GM21447 (cell line): ENCODE measurements around the gene MICAL3.
"Not testable (repeated sequence)": the region's sequence is repeated elsewhere in the genome, so short reads cannot be mapped to it uniquely, and the experiment has no call there.

ENCODE experiments used
- ATAC-seq: cut with Tn5 transposase; IDR thresholded peaks from one replicate; pipeline ENCODE4 v1.9.1; 2021; ENCODE audit not compliant: unreplicated experiment

Gene MICAL3

DNA sequence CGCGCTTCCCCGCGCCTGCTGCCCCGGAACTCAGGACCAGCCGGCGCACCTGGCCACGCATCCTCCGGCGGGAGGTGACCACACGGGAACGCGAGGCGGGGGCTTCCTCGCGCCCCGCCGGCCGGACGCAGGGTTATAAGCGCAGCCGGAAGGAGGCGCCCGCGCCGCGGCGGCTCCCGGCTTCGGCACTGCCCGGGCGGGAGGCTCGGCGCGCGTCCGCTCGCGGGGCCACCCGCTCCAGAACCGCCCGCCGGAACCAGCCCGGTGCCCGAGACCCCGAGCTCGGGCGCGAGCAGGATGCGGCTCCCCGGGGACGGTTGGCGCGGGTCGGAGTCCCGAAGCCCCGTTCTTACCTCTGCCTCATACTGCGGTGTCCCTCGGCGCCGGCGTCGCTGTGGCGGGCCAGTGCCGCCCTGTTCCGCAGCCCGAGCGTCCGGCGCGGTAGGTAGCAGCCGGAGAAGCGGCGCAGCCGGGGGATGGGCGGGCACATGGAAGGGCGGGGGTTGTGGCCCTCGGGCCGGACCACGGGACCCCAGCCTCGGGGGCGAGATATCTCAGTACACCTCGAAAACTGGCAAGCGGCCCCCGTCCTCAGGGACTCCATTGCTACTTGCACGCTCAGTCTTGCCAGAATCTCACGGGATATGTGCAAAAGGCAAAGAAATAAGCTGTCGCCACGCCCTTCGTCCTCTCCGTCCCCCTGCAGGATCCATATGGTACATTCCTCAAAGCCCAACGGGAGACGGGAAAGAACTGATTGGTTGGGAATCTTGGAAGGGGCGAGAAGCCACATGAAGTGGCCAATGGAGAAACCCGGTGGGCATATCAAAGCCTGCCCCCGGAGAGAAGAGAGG lies 23.1 kb downstream of the MICAL3 start:
- ATAC-seq: no peak

DNA sequence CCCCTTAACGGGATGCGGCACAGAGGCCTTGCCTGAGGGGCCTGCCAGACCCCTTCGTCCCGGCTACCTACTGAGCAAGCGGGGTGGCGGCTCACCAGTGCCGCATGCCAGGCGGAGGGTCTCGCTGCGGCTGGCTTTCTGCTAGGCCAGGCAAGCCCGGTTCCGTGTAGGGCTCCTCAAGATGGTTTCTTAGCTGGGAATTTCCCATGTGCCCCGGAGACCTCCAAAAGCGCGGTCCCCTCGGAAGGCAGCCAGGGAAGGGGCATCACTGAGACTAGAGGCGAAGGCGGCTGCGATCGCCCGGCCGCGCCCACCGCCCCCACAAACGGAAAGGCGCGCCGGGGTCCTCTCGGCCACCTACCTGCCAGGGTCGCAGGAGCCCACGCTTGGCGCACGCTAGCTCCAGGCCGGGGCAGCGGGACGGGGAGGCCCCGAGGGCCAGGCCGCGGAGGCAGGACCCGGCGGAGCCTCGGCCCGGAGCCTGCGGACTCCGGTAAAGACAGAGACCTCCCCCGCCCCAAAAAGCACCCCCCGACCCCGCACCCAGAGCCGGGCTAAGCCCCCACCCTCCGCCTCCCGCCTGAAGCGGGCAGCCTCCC lies 23.8 kb downstream of the MICAL3 start:
- no peak for ATAC-seq

DNA sequence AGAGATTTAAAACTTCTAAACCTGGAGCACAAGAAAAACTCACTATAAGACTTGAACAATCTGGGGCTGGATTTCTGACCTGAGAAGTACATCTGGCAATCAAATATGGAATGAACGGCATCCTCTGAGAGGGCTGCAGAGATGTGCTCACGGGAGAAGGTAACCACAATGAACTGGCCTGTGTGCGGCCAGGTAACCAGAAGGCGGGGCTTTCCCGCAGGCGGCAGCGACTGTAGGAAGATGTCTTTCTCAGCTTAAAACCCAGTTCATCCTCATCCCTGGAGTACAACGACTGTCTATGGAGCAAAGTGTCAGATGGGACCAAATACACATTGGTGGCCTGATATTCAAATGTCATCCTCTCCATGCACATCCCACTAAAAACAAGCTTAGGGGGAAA lies 24.5 kb downstream of the MICAL3 start:
- ATAC-seq: no peak

DNA sequence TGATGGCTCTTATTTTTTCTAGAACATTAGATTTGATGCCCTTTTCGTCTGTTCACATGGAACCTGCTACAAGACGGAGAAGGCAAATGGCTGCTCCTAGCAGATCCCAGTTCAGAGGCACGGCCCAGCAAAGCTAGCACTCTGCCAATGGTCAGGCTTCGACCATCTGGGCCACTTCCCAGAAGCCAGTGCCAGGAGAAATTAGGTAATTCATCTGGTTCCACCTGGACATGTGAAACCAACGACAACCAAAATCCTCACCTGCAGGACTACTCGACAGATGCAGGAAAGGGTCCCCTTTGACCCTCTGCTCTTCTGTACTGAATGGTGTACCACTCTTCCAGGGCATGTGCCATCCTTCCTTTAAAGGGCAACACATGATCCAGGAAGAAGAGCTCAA lies 25.4 kb downstream of the MICAL3 start:
- no peak for ATAC-seq

DNA sequence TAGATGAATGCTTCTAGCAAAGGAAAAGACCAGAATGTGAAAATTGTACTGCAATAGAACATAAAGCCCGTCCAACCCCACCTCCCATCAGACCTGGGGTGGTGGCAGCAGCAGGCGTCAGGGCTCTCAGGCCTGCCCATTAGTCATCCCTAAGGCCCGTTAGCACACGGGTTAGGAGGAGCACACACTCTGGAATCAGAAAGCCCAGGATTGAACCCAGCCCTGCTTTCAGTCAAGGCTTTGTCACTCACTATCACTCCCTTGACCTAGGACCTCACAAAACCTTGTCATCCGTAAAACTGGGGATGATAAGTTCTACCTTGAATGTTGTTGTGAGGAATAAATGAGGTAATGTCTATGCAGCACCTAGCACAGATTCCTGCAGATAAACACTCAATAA lies 26.9 kb downstream of the MICAL3 start:
- ATAC-seq: no peak

DNA sequence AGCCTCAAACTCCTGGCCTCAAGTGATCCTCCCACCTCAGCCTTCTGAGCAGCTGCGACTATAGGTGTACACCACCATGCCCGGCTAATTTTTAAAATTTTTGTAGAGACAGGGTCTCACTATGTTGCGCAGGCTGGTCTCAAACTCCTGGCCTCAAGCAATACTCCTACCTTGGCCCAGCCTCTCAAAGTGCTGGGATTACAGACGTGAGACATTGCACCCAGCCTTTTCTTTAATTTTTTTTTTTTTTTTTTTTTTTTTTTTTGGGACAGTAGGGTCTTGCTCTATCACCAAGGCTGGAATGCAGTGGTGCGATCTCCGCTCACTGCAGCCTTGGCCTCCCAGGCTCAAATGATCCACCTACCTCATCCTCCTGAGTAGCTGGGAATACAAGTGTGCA lies 29.1 kb downstream of the MICAL3 start:
- not testable (repeated sequence) for ATAC-seq

DNA sequence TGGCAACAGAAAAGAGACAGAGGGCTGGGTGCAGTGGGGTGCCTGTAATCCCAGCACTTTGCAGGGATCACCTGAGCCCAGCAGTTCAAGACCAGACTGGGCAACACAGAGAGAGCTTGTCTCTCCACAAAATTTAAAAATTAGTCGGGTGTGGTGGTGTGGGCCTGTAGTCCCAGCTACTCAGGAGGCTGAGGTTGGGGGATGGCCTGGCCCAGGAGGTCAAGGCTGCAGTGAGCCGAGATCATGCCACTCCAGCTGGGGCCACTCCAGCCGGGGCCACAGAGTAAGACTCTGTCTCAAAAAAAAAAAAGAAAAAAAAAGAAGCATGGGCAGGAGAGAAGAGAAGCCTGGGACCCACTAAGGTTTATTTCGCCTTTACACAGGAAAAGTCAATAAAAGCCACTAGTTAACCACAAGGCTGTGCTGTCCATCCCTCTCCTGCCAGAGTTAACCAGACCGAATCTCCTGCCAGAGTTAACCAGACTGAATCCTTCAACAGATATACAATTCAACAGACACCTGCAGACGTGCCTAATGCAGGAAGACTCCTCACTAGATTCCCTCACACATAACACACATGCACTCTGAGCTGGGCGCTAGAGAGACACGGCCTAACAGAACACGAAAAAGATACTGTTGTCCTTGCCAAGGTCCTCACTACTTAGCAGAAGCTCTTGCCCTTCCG lies 29.8 kb downstream of the MICAL3 start:
- ATAC-seq: peak; percentile 36

DNA sequence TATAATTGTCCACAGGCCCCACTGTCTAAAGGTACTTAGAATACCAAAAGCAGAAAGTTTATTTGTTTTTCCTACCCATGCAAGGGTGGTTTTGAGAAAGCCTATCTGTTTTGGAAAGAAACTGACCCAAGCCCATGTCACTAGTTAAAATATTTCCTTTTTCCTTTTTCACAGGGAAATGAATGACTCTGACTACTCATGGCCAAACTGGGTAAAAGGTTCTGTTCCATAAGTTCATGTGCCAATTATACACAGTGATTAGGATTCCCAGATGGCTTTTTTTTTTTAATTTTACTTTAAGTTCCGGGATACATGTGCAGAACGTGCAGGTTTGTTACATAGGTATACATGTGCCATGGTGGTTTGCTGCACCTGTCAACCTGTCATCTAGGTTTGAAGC lies 31.4 kb downstream of the MICAL3 start:
- ATAC-seq: not testable (repeated sequence)

DNA sequence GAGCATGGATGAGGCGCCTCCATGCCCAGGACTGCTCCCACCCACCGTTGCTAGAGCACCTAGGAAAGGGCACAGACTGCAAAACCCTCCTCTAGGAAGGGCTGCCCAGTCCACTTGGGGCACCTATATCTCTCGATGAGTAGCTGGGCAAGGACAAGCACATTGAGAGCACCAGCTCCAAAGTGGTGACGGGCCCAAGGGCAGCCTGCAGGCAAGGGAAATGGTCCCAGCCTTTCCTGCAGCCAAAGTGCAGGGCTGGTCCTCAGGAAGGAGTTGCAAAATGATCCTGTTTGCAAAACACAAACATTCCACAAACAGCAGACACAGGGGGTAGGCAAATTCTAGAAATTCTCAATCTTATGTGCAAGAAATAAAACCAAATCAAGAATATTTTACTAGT lies 32.4 kb downstream of the MICAL3 start:
- ATAC-seq: not testable (repeated sequence)

DNA sequence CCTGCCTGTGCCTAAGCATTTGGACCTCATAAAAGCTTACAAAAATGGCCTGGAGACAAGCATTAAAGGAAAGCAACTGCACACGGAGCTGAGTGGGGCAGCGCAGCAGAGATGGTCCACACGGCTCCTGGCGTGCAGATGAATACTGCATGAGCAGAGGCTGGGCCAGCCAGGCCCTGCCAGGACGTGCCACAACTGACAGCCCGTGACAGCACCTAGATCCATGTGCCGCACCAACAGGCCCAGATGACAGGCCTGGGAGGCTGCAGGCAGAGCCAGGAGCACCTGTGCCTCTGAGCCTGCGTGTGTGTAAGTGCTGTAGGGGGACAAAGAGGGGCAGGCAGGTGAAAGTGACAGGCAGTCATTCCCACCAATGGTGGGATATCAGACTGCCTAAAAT lies 33.4 kb downstream of the MICAL3 start:
- no peak for ATAC-seq

DNA sequence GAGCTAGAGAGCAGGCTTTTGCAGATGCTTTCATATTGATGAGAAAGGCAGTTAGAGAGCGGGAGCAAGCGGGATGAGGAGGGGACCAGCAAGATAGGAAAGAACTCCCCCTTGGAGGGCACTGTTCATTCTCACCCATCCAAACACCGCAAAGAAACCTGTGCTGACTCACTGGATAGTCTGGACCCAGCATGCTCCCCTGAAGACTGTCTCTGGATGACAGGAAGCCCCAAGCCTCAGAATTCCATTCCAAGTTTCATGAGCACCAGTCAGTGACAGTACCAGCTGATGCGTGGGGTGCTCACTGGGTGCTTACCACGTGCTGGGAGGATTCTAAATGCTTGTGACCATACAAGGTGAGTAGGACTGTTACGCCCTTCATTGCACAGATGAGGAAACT lies 34.2 kb downstream of the MICAL3 start:
- ATAC-seq: no peak

DNA sequence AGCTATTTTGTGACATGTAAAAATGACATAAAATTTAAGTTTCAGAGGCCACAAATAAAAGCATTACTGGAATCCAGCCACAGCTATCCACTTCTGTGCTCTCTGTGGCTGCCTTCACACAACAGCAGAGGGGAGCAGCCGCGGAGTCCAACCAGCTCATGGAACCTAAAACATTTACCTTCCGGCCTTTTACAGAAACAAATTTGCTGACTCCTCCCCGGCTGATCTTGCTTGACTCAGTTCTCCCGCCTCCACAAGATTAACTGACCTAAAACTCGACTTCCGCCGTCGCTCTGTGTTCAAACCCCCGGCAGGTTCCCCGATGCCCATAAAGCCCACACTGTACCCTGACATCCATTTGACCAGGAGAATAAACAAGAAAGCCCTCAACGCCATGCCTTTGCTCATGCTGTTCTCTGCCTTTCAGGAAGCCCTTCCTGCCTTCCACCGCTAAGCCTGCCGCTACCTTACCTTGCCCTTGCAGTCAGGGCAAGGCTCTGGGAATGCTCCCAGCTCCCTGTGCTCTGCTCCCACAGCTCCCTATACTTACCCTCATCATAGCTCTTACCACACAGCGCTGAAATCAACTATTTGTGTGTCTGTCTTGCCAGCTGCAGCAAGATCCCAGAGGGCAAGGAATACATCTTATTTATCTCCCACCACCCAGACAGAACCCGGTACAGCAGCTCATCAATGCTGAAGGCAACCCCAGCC lies 35.4 kb downstream of the MICAL3 start:
- ATAC-seq: no peak

DNA sequence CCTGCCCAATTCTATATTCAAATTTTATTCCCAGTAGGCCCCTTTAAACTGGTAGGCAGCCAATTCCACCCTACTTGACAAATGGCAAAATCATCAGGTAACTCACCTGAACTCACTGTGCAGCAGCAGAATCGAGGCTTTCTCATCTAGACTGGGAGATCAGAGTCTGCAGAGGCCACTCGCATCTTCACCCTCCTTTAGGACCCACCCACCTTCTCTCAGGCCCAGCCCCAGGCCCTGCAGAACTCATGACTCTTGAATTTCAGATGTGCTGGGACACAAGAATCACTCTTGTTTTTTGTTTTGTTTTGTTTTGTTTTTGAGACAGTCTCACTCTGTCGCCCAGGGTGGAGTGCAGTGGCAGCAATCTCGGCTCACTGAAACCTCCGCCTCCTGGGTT lies 38.8 kb downstream of the MICAL3 start:
- no peak for ATAC-seq

DNA sequence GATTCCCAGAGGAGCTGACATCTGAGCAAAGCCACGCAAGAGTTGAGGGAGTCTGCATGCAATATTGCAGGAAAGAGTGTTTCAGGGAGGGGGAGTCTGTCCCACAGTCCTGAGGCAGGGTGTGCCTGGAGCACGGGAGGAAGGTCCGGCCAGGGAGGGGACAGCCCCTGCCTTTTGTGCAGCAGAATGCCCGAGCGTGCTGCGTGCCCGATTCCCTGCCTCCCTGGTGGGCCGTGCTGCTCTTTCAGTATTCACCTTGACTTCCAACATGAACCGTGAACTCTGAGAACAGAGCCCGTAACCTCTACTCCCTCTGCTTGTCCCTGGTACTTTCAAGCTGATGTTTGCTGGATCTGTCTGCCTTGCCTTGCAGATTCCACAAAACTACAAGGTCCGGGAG lies 39.3 kb downstream of the MICAL3 start:
- ATAC-seq: not testable (repeated sequence)

DNA sequence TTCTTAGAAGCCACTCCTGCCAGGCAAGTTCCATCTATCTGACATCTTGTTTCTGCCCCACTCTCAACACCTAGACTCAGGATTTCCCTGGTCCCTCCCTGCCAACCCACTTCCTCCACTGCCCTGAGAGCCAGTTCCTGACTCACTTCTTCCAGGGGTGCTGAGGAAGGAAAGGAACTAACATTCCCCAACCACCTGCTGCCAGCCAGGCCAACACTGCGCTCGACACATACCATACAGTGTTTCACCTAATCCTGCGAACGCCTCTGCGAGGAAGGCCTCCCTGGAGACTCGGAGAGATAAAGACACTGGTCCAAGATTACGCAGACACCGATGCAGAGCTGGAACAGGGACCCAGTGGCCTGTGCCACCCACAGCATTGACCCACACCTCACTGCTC lies 40.2 kb downstream of the MICAL3 start:
- ATAC-seq: no peak

DNA sequence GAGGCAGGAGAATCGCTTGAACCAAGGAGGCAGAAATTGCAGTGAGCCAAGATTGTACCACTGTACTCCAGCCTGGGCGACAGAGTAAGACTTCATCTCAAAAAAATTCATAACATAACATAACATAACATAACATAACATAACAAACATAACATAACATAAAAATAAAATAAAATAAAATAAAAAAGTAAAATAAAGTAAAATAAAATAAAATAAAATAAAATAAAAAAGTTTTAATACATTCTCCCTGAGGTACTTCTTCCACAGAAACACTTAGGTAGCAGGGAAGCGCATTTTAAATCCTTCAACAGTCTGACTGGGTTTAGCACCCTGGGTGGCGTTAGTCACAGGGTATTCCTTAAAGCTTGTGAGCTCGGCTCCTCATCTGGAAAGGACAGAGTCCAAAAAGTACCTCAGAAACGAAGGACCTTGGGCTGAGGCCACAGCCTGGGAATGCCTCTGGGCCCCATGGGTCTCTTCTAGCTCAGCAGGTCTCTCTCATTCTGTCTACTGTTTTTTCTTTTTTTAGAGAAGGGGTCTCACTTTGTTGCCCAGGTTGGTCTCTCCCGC lies 41.7 kb downstream of the MICAL3 start:
- ATAC-seq: no peak

DNA sequence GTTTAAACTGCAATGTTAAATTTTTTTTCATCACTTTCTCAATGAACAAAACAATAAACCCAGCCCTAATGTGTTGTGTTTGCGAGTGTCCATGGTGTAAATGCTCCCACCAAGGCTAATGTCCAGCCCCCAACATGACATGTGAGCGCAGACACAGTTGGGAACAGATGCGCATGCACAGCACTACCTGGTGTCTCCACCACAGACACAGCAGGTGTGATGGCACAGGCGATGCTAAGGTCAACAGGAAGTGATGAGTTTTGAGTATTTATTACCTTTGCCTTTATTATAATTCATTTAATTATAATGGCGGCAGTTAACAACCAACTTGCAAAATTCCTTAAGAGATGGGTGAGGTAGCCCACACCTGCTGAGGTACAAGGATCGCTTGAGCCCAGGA lies 42.9 kb downstream of the MICAL3 start:
- no peak for ATAC-seq

DNA sequence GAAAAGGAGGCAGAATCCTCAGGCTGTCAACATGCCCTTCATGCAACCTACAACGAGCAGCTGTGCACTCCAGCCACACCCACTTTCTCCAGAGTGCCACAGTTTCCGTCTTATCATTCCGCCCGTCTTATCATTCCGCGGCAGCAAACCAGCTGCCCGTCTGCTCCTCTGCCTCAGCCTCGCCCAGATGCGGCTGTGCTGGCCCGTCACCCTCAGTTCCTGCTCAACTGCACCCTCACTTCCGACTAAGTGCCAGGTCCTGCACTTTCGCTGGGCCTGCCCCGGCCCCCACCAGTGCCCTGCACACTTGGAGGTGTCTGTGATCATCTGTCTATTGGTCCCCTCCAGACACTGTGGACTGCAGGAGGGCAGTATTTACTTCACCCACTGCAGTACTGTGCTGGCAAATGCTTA lies 43.7 kb downstream of the MICAL3 start:
- no peak for ATAC-seq

DNA sequence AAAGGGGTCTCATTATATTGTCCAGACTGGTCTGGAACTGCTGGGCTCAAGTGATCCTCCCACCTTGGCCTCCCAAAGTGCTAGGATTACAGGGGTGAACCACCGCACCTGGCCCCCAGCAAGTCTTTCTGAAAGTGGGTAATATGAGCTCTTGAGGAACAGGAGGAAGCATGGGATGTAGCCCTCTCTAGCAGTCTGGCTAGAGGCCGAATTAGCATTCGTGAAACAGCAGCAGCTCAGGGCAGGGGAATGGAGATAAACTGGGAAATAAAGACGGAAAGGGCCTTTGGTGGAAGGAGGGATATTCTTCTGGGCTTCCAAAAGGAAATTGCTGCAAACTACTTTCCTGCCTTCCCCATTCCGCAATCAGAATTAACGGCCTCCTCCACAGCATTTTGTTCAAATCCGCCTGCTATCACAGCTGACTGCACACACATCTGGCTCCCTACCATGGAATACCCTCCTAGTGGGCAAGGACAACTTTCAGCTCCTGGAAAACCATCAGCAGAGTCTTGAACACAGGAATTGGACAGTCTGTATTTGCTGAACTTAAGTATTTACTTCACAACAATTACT lies 44.3 kb downstream of the MICAL3 start:
- ATAC-seq: no peak

DNA sequence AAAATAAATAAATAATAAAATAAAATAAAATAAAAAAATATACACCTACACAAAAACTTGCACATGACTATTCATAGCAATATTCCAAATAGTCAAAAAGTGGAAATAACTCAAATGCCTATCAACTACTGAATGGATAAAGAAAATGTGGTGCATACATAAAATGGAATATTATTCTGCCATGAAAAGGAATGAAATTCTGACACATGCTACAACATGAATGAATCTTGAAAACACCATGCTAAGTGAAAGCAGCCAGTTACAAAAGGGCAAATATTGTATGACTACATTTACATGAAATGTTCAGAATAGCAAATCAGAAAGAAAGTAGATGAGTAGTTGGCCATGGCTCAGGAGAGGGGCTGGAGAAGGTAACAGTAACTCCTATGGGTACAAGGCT lies 46.3 kb downstream of the MICAL3 start:
- ATAC-seq: no peak

DNA sequence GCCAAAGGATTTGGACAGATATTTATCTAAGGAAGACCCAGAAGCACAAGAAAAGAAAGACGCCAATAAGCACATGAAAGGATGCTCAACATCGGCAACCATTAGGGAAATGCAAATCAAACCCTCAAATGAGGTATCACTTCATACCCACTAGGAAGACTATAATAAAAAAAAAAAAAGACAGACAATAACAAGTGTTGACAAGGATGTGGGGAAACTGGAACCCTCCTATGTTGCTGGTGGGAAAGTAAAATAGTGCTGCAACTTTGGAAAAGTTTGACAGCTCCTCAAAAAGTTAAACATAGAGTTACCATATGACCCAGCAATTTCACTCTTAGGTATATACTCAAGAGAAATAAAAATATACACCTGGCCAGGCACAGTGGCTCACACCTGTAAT lies 47.0 kb downstream of the MICAL3 start:
- no peak for ATAC-seq
